IPS DF 19.7 (cell line): ENCODE measurements around the gene DCLRE1C.
A peak's percentile ranks its signal among the peaks of the same experiment; 100 is the strongest.
"Not testable (repeated sequence)": the region's sequence is repeated elsewhere in the genome, so short reads cannot be mapped to it uniquely, and the experiment has no call there.

Experiments used
- DNase-seq: peaks from one replicate; pipeline ENCODE4 v3.0.0-alpha.2; 2013; ENCODE audit warnings: low read depth, low spot score

DCLRE1C gene

DNA sequence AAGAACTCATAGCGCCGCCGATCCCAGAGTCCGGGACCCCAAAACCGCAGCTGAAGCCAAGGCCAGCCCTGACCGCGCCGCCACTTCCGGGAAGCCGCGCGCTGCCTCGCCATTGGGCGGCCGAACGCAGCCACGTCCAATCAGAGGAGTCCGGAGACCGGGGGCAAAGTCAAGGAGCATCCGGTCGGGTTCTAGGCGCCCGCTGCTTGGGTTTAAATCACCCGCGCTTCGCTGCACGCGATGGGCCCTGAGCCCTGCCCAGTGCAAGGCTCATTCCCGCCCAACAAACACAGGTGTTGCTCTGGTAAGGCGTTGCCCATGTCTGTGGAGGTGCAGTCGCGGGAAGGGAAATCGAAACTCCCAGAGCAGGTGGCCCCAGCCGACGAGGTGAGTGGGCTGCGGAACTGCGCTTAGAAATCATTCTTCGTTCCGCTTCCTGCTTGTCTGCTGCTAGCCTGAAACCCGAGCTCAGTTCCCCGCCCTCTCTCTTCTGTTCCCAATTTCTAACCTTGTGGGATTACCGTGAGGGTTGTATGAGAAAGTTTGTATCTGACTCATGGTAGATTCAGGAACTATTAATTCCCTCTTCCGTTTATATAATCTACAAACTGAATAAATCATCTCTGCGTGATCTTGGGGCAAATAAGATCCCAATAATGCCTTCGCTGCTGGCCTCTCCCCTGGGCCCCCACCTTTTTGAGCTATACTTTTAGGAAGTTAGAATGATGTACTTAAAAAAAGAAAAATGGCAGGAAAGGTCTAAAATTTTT lies at the start of gene DCLRE1C:
Gene DCLRE1C, minus strand, starts transcription at position 96 of the 770 bp plus-strand sequence. Its CDS starts 86 bp downstream, at position 10.
- DNase-seq = peak; percentile 56

DNA sequence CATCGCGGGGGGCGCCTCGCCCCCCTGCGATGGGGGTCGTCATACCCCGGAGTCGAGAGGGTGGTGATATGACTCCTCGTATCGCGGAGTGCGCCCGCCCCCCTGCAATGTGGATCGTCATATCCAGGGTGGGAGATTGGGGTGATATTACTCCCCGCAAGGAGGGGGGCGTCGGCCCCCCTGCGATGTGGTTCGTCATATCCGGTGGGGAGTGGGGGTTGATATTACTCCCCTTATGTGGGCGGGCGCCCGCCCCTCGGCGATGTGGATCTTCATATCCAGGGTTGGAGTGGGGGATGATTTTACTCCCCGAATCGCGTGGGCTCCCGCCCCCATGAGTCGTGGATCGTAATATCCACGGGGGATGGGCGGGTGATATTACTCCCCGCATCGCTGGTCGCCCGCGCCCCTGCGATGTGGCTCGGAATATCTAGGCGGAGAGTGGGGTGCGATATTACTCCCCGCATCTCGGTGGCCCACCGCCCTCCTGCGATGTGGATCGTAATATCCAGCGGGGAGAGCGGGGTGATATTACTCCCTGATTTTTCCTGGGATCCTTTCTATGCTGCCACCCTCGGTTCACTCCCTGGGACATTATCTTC lies 42.2 kb upstream of the DCLRE1C start:
- DNase-seq = no peak

DNA sequence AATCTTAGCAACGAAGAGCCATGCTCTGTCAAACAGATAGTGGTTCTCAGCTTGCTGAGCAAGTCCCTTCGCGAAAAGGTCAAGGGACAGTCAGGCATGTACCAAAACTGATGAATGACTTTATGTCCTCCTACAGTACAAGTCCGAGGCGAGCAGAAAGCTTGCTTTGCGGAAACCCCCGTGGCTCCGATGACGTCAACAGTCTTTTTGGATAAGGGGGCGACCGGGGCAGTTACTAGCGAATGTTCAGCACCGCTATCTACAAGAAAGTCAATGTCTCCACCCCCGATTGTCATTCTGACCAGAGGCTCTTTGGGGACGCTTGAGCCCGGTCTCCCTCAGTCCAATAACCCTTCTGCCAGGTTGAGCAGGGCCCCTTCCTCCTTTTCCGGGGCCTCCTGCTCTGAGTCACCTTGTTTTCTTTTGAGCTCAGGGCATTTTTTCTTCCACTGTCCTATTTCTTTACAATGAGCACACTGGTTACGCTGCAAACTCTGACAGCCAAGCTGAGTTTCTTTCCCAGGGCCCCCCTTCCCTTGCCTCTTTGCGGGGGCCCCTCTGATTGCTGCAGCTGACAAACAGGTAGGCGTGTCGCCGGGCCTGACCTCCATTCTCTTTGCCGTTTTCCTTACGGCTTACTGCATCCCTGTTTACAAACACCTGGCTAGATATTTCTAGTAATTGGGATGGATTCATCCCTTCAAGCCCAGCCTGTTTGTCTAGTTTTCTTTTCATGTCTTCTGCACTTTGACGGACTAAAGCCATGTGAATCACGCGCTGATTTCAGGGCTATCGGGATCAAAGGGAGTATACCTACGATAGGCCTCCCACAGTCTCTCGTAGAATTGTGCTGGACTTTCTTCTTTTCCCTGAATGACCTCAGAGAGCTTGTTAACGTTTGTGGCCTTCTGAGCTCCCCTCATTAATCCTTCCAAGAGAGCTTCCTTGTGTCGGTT lies 39.9 kb upstream of the DCLRE1C start:
- not testable (repeated sequence) for DNase-seq

DNA sequence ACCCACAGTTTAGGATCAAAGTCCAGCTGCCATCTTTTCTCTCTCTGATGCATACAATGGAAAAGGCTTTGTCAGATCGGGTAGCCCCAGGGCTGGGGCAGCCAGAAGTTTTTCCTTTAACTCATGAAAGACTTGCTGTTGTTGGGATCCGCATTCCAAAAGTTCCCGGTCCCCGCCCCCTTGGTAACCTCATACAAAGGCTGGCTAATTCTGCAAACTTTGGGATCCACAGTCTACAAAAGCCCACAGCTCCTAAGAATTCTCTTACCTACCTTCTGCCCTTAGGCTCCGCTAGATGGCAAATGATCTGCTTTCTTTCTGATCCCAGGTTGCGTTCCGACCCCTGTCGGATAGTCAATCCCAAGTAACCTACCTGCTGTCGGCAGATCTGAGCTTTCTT lies 38.4 kb upstream of the DCLRE1C start:
- DNase-seq = not testable (repeated sequence)

DNA sequence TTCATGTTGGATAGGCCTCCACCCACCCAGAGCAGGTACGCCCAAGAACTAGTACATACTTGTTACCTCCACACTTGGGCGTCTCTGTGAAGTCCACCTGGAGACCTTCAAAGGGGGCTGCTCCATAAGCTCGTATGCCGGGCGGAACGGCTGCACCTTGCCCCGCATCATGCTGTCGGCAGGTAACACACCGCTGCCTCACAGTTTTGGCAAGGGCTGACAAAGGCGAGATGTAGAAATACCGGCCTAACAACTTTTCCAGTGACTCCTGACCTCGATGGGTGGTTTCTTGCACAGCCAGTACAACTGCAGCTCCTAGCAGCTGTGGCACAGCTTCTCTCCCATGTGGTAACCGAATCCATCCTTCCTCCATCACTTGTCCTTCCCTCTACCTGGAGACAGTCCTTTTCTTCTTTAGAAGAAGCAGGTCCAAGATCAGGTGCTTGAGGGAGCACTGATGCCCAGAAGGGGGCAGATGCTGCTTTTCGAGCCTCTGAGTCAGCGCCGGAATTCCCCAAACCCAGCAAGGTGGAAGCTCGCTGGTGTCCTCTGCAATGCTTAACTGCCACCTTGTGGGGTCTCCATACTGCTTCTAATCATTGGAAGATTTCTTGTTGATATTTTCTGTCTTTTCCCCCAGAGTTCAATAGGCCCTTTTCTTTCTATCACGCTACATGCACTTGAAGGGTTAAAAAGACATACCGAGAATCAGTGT lies 37.3 kb upstream of the DCLRE1C start:
- DNase-seq = peak; percentile 33

DNA sequence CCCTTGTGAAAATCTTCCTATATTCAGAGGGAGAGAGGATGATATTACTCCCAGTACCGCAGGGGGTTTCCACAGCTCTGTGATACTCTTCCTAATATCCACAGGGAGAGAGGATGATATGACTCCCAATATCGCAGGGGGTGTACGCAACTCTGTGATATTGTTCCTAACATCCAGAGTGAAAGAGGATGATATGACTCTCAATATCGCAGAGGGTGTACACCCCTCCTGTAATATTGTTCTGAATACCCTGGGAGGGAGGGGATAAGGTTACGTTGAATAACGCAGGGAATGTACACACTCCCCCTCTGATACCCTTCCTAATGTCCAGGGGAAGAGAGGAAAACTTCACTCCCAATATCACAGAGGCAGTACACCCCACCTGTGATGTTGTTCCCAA lies 35.7 kb upstream of the DCLRE1C start:
- DNase-seq = not testable (repeated sequence)

DNA sequence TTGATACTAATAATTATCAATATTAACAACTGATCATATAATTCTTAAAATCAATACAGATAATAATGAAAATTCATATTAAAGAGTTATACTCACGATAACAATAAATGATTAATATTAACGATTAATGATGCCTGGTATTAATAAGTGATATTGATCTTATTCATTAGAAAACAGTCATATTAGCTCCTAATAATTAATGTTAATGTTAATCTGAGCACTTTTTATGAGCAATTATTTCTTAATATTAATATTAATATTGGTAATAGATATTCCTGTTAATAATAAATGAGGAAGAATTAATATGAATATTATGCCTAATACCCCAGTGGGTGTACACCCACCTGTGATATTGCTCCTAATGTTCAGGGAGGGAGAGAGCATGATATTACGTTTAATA lies 28.8 kb upstream of the DCLRE1C start:
- DNase-seq = no peak

DNA sequence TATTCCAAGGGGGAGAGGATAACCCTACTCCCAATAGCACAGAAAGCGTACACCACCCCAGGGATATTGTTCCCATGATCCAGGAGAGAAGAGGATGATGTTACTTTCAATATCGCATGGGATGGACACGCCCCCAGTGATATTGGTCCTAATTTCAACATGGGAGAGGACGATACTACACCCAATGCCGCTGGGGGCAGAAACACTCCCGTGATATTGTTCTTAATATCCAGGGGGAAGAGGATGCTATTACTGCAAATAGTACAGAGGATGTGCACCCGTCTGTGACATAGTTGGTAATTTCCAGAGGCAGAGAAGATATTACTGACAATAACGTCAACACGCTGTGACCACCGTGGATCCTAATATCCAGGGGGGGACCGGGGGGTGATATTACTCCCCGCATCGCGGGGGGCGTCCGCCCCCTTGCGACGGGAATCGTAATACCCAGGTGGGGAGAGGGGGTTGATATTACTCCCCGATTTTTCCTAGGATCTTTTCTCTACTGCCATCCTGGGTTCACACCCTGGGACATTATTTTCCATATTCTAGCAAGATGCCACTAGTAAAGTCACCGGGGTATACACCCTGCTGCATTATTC lies 21.9 kb upstream of the DCLRE1C start:
- no peak for DNase-seq

DNA sequence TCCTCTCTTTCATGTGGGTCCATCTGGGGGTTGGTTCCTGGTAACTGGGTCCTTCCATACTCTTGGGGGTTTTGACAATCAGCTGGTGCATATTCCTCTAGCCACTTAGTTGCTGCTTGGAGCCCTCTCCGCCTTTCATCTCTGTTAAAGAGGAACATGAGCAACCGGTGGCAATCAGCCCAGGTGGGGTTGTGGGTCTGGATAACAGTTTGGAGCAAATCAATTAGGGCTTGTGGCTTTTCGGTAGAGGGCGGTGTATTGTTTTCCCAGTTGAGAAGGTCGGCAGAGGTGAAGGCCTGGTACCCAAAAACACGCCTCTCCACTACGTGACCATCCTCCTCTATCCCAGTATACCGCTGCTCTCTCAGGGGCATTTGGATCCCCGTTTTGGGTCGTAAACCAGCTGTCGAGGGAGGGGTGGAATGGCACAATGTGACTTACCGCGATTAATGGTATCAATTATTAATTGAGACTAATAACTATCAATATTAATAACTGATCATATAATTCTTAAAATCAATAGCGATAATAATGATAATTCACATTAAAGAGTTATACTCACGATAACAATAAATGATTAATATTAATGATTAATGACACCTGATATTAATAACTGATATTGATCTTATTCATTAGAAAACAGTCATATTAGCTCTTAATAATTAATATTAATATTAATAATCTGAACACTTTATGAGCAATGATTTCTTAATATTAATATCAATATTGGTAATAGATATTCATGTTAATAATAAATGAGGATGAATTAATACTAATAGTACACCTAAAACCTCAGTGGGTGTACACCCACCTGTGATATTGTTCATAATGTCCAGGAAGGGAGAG lies 20.5 kb upstream of the DCLRE1C start:
- not testable (repeated sequence) for DNase-seq

DNA sequence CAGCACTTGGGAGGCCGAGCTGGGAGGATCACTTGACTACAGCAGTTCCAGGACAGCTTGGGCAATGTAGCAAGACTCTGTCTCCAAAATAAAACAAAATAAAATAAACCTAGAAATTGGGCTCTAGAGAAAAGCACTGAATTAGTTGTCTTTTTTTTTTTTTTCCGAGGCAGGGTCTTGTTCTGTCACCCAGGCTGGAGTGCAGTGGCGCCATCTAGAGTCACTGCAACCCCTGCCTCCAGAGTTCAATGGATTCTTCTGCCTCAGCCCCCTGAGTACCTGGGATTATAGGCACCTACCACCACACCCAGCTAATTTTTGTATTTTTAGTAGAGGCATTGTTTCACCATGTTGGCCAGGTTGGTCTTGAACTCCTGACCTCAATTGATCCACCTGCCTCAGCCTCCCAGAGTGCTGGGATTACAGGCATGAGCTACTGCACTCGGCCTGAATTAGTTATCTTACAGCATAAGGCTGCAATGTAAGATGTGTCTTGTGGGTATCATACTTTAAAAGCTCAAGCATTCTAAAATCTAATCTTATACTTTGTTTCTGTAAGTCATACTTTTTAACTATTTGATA lies 18.1 kb upstream of the DCLRE1C start:
- no peak for DNase-seq

DNA sequence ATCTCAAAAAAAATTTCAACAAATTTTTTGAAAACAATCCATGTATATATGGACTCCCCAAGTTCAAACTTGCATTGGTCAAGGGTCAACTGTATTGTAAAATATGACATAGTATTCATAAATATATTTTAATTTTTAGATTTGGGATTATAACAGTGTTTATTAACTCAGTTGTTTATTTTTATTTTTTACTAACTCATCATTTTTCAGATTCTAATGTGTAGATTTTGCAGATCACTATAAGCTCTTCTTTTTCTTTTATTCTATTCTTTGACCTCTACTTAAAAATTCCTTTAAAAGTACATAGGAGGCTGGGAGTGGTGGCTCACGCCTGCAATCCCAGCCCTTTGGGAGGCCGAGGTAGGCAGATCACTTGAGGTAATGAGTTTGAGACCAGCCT lies 14.0 kb upstream of the DCLRE1C start:
- no peak for DNase-seq

DNA sequence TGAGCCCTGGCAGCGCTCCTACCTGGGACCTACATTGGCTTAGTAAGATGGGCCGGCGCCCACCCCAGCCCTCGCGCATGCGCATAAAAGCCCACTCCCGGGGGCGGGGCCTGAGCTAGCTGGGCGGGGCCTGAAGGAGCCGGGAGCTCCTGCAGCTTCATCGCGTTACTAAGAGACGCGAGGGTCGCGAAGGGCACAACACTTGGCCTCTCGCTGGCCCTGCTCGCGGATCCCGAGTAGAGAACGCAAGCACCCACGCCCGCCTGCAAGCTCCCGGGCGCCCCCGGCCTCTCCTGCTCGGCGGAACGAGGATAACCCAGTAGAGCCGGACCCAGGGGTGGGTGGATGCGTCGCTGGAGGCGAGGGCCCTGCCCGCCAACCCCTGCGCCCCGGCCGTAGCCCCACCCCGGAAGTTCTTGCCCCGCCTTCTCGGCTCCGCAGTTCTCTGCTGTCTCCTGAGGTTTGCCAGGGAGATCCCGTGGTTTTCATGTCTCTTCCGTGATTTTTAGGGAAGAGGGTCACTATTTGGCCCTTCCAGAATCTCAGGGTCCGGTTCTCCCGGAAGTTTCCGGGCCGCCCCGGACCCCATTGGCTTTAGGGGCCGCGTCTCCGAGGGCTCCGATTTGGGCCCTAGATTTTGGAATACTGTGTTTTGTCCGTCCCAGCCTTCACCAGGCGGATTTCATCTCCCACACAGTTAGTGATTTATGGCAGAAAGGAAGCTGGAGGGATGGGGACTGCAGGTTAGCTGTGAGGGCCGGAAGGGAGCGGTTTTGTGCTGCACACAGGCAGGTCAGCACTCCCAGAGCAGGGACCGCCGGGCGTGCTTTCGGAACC lies 5.5 kb upstream of the DCLRE1C start, which contains the start of gene MEIG1:
Gene MEIG1, plus strand, starts transcription at position 168 of the 837 bp plus-strand sequence. CDS start 7,081 bp downstream, outside the sequence.
- peak; percentile 42 for DNase-seq

DNA sequence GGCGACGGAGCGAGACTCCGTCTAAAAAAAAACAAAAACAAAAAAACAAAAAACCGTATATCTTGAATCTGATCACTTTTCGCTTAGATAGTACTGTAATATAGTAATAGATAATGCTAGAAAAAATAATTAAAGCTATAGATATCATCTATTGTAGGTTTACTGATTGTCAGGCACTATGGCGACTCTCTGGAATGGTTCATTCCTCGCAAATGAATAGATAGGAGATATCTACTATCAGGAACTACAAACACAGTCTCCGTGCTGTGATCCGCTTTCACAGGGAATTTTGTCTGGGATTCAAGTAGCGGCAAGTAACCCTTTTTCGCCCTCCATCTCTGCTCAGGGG lies 5.0 kb upstream of the DCLRE1C start:
- no peak for DNase-seq

DNA sequence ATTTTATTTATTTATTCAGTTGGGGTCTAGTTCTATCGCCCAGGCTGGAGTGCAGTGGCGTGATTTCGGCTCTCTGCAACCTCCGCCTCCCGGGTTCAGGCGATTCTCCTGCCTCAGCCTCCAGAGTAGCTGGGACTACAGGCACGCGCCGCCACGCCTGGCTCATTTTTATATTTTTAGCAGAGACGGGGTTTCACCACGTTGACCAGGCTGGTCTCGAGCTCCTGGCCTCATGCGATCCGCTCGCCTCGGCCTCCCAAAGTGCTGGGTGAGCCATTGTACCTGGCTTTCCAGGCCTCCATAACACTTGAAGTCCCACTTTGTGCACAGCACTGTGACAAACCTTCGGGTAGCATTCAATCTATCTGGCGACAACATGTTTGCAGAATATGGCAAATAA lies 1.0 kb upstream of the DCLRE1C start:
- no peak for DNase-seq

DNA sequence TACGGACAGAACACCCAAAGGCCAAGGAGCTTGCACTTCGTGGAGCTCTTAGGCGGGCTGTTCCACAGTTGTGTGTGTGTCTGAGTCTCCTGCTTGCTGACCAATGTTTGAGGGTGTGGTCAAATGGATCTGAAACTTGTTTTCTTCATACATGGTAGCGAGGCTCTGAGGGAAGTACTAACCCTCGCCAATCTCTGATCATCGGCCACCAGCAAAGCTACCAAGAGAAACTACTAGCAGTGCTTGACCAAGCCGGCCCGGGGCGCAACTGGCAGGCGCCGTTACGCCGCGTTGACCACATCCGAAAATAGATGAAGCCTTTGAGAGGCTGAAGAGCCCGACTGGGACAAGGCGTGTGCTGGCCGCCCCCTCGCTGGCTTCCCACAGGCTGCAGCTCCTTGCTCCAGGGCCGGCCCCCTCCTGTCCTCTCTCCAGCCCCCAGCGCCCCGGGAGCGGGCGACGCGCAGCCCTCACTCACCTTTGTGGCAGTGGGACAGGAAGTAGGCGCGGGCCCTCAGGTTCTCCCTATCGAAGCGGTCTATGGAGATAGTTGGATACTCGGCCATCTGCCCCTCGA lies 384 bp downstream of the DCLRE1C start:
- DNase-seq = no peak

DNA sequence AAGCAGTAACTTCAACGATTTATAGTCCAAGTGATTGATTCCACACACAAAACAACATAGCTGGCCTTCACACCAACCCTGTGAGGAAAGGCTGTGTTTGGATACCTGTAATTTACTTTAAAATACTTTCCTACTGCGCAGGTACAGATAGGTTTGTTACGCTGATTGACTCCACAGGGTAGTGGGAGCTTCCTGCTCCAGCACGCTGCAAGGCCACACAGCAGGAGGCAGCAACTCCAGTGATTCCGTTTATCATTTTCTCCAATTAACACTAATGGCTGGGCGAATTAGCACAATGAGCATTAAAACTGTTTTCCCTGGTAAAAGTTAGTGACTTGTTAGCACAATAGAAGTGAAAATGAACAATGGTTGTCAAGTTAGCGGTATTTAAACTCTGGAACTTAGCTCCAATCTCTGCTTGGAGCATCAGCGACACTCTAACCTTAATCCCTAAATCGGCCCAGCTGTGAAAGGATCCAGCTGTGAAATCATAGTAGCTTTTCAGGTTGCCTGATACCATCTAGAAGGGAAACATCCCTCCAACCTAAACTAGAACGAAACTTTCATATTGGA lies 959 bp downstream of the DCLRE1C start:
- DNase-seq = no peak

DNA sequence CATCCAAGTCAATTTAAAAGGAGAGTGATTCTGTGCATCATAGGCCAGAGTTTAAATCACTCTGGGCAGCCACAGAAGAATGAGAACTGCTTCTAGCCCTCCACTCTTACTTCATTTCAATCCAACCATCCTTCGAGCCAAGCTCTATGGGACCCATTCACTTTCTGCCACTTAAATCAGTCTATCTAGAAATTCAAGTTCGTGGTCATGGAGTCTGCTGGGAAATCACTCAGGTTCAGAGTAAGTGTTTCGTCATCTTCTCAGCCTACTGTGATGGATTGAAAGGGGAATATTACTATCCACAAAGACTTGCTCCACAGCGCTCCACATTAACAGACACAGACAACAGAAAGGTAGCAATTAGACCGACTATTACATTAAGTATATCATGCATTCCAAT lies 4.6 kb downstream of the DCLRE1C start:
- no peak for DNase-seq

DNA sequence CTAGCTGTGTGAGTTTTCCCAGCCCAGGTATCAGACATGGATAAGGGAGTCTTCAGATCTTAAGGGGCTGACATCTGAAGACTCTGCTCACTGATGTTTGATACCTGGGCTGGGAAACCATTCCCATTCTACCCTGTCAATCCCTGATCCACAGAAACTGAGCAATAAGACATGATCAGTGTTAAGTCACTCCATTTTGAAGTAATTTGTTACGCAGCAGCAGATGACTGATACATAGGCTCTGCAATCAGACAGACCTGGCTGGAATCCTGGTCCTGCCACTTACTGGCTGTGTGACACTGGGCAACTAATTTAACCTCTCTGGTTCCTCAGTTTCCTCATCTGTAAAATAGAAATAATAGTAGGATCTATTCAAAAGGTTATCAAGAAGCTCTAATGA lies 6.6 kb downstream of the DCLRE1C start:
- DNase-seq = no peak
